ENCODE data around the gene AIP. TPM values are rescaled to one million over a fixed set of nuclear protein-coding genes. Genes with fewer than 3 reads are reported as not detected.
A peak's percentile ranks its signal among the peaks of the same experiment; 100 is the strongest.

Gene AIP
- total and polyA plus RNA-seq, 9 of the 15 experiments (the other 6 are each of a cell fraction or from before 2014, with no cell fraction given) = 5.2 to 92.5 (median 52.7) TPM

GRCh38 chr11:67436459-67437081, 46.3 kb upstream of the AIP start (continued):
- TF ChIP-seq, protein P1, sequence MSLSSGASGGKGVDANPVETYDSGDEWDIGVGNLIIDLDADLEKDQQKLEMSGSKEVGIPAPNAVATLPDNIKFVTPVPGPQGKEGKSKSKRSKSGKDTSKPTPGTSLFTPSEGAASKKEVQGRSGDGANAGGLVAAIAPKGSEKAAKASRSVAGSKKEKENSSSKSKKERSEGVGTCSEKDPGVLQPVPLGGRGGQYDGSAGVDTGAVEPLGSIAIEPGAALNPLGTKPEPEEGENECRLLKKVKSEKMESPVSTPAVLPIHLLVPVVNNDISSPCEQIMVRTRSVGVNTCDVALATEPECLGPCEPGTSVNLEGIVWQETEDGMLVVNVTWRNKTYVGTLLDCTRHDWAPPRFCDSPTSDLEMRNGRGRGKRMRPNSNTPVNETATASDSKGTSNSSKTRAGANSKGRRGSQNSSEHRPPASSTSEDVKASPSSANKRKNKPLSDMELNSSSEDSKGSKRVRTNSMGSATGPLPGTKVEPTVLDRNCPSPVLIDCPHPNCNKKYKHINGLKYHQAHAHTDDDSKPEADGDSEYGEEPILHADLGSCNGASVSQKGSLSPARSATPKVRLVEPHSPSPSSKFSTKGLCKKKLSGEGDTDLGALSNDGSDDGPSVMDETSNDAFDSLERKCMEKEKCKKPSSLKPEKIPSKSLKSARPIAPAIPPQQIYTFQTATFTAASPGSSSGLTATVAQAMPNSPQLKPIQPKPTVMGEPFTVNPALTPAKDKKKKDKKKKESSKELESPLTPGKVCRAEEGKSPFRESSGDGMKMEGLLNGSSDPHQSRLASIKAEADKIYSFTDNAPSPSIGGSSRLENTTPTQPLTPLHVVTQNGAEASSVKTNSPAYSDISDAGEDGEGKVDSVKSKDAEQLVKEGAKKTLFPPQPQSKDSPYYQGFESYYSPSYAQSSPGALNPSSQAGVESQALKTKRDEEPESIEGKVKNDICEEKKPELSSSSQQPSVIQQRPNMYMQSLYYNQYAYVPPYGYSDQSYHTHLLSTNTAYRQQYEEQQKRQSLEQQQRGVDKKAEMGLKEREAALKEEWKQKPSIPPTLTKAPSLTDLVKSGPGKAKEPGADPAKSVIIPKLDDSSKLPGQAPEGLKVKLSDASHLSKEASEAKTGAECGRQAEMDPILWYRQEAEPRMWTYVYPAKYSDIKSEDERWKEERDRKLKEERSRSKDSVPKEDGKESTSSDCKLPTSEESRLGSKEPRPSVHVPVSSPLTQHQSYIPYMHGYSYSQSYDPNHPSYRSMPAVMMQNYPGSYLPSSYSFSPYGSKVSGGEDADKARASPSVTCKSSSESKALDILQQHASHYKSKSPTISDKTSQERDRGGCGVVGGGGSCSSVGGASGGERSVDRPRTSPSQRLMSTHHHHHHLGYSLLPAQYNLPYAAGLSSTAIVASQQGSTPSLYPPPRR (CRISPR knock-in tag; IDR thresholded peaks at IDR 0.05; ENCODE audit: borderline replicate concordance) = no peak
- 0 out of 2 replicates have a peak, but pooled peaks have one; percentile 7 for TF ChIP-seq ZNF384 (IDR thresholded peaks at IDR 0.05; ENCODE audit: low read depth, low read length)
- TF ChIP-seq CHCHD3 (CRISPR knock-in tag; IDR thresholded peaks at IDR 0.05) = no peak
- peak; percentile 46 for TF ChIP-seq E2F8 (IDR thresholded peaks at IDR 0.05; ENCODE audit: low read depth, partially characterized antibody)
- peak; percentile 74 for TF ChIP-seq LCOR (CRISPR knock-in tag; IDR thresholded peaks at IDR 0.05)
- peak in 1 of 2 experiments; percentile 62; a peak in 3 of 4 replicates for TF ChIP-seq KDM1A (IDR thresholded peaks at IDR 0.05)
- peak; percentile 76 for TF ChIP-seq MYC (IDR thresholded peaks at IDR 0.05; ENCODE audit: low read depth, low read length)
- no peak for TF ChIP-seq MYC (CRISPR knock-in tag; IDR thresholded peaks at IDR 0.05; ENCODE audit: borderline replicate concordance, low read depth)
- TF ChIP-seq CC2D1A (IDR thresholded peaks at IDR 0.05) = peak; percentile 60; the same call in 1 of the 2 replicates
- TF ChIP-seq ETV1 (tag; conservative IDR thresholded peaks at IDR 0.05; ENCODE audit: low read depth) = peak; percentile 65
- peak; percentile 25; the same call in 1 of the 2 replicates for TF ChIP-seq TAL1 (IDR thresholded peaks at IDR 0.05)
- peak in 1 of 2 experiments; percentile 50 for TF ChIP-seq AFF1 (IDR thresholded peaks at IDR 0.05; ENCODE audit: low read depth in 1 of 2, partially characterized antibody in 2 of 2)
- no peak for TF ChIP-seq BACH1 (tag; IDR thresholded peaks at IDR 0.05)
- TF ChIP-seq GABPB1 (CRISPR knock-in tag; IDR thresholded peaks at IDR 0.05) = peak; percentile 34; the same call in 1 of the 2 replicates
- TF ChIP-seq, protein P2, sequence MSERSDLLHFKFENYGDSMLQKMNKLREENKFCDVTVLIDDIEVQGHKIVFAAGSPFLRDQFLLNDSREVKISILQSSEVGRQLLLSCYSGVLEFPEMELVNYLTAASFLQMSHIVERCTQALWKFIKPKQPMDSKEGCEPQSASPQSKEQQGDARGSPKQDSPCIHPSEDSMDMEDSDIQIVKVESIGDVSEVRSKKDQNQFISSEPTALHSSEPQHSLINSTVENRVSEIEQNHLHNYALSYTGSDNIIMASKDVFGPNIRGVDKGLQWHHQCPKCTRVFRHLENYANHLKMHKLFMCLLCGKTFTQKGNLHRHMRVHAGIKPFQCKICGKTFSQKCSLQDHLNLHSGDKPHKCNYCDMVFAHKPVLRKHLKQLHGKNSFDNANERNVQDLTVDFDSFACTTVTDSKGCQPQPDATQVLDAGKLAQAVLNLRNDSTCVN (CRISPR knock-in tag; IDR thresholded peaks at IDR 0.05) = 0 out of 2 replicates have a peak, but pooled peaks have one; percentile 83

Data from K562 (cell line).